Fibroblast of skin of left biceps (primary cell): ENCODE measurements around the gene DNAH2.
"Not testable (repeated sequence)": the region's sequence is repeated elsewhere in the genome, so short reads cannot be mapped to it uniquely, and the experiment has no call there.

Experiments used
- DNase-seq, 2 experiments: peaks; one replicate each; pipeline ENCODE4 v3.0.0-alpha.2; 2013; ENCODE audit warnings: low read depth in 2 of 2

DNAH2 gene

GRCh38 chr17:7775051-7775450 lies 57.5 kb downstream of the DNAH2 start:
- DNase-seq = no peak

GRCh38 chr17:7777017-7777416 lies 59.5 kb downstream of the DNAH2 start:
- no peak for DNase-seq

GRCh38 chr17:7780736-7781135 lies 63.2 kb downstream of the DNAH2 start:
- no peak for DNase-seq

GRCh38 chr17:7781429-7781828 lies 63.9 kb downstream of the DNAH2 start:
- DNase-seq = no peak

GRCh38 chr17:7782240-7782639 lies 64.7 kb downstream of the DNAH2 start:
- peak; percentile 5 to 9 for DNase-seq

GRCh38 chr17:7786866-7787265 lies 69.3 kb downstream of the DNAH2 start:
- DNase-seq = no peak

GRCh38 chr17:7789131-7789530 lies 71.6 kb downstream of the DNAH2 start:
- no peak for DNase-seq

GRCh38 chr17:7790150-7790549 lies 72.6 kb downstream of the DNAH2 start:
- DNase-seq = no peak

- DNase-seq = no peak
Measured at GRCh38 chr17:7792611-7793010, 75.1 kb downstream of the DNAH2 start.

- DNase-seq = no peak
Measured at GRCh38 chr17:7794075-7794663, 76.6 kb downstream of the DNAH2 start.

GRCh38 chr17:7797976-7798375 lies 80.4 kb downstream of the DNAH2 start:
- no peak for DNase-seq

GRCh38 chr17:7798839-7799238 lies 81.3 kb downstream of the DNAH2 start:
- no peak for DNase-seq

- no peak for DNase-seq
Measured at GRCh38 chr17:7803981-7804380, 86.4 kb downstream of the DNAH2 start.

- no peak for DNase-seq
Measured at GRCh38 chr17:7806587-7806986, 89.0 kb downstream of the DNAH2 start.

- DNase-seq = no peak
Measured at GRCh38 chr17:7807206-7807605, 89.7 kb downstream of the DNAH2 start.

- DNase-seq = no peak
Measured at GRCh38 chr17:7809086-7809790, 91.7 kb downstream of the DNAH2 start.

GRCh38 chr17:7809791-7810343 lies 92.3 kb downstream of the DNAH2 start:
- not testable (repeated sequence) for DNase-seq

GRCh38 chr17:7811251-7811650 lies 93.7 kb downstream of the DNAH2 start:
- DNase-seq = no peak

GRCh38 chr17:7814969-7815368 lies 97.4 kb downstream of the DNAH2 start:
- no peak for DNase-seq

GRCh38 chr17:7816926-7817642 lies 99.5 kb downstream of the DNAH2 start:
- DNase-seq = no peak

GRCh38 chr17:7817643-7817964 lies 100.1 kb downstream of the DNAH2 start:
- no peak for DNase-seq

GRCh38 chr17:7818026-7818425 lies 100.5 kb downstream of the DNAH2 start:
- DNase-seq = no peak
